ENCODE data around the gene MEN1. TPM values are rescaled to one million over a fixed set of nuclear protein-coding genes. Genes with fewer than 3 reads are reported as not detected.
A peak's percentile ranks its signal among the peaks of the same experiment; 100 is the strongest.

MEN1 gene
- total and polyA plus RNA-seq, 7 experiments from 2014 or later: 25.7 to 54.9 (median 38.0) TPM

DNA sequence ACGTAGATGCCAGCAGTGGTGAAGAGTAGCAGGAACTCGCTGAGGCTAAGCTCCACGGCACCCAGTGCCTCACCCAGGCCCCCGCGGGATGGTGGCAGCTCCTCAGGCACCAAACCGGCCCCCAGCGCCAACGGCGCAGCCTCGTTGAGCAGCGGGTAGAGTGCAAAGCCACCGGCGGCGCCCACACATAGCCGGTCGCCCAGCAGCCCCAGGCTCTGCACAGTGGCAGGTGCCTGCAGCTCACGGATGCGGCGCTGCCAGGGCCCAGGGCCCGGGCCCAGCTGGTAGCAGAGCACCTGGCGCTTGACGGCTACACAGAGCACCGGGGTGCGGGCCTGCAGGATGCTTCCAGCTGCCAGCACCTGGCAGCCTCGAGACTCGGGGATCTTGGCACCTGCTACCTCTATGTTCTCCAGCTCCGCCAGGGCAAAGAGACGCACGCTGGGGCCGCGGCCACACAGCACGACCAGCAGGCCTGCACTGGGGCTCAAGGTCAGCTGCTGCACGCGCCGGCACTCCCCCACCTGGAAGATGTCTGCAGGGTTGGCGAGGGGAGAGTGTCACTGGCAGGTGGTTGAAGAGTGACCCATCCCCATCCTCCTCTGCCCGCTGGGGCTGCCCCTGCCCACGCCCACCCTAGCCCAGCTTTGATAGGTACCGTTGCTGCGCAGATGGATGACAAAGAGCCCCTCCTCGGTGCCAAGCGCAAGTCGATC lies 19.3 kb upstream of the MEN1 start:
- Mint-ChIP-seq H3K27ac (no peak overlapping the region), H3K9me3 (no peaks in the 10 kb centered on the region), H3K4me1 (no peaks in the 10 kb centered on the region), H3K4me3 (no peak overlapping the region), H3K36me3 (peaks cover 0 to 26% (median 4%) of the 10 kb centered on the region in 5 donors), H3K27me3 (no peaks in the 10 kb centered on the region)
- ChIA-PET CTCF (interaction anchor here (1.0 kb wide), 1 partner anchor 17 kb away, joined by 3 read pairs; no protein-coding TSS in a partner anchor), POLR2A (interaction anchor here (0.6 kb wide), 1 partner anchor 306 kb away, joined by 4 read pairs; no protein-coding TSS in a partner anchor)
- H3K27me3 ChIP-seq (ENCODE audit: control insufficient read depth in 2 of 2, insufficient read depth in 2 of 2, low read length in 2 of 2): no peaks in the 10 kb centered on the region
- peaks cover 0 to 82% (median 0%) of the 10 kb centered on the region in 3 experiments for H3K36me3 ChIP-seq (ENCODE audit: control insufficient read depth in 2 of 3, insufficient read depth in 3 of 3, low read length in 3 of 3)
- intact Hi-C loops (cut with micrococcal nuclease): no loop called here
- no peaks in the 10 kb centered on the region for H3K4me1 ChIP-seq (ENCODE audit: control insufficient read depth in 2 of 2, insufficient read depth in 2 of 2, low read length in 2 of 2)
- no peak overlapping the region for H3K4me3 ChIP-seq (ENCODE audit: low read length)
- H3K27ac ChIP-seq (ENCODE audit: low read depth, low read length): no peak overlapping the region
- no peaks in the 10 kb centered on the region for H3K9me3 ChIP-seq (ENCODE audit: control insufficient read depth in 2 of 3, low read length in 3 of 3)
- no peak for ATAC-seq
- peak in 1 of 9 donors; percentile 4 for DNase-seq

DNA sequence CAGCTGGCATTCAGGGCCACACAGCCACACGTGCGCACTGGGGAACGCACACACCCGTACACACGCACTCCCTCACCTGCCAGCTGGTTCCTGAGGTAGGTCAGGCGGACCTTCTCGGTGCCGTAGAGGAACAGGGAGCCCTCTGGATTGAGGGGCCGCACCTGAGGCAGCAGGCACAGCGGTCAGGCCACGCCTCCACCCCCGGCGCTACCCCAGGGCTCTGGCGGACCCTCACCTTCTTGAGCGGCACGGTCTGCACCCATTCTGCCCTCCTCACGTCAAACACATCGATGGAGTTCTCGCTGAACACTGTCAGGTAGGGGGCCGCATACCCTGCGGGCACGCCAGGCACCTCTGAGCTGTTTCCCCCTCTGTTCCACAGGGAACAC lies 17.1 kb upstream of the MEN1 start:
- Histone ChIP-seq H3K27ac (ENCODE audit: low read depth, low read length) (no peak overlapping the region), H3K4me1 (ENCODE audit: control insufficient read depth in 2 of 2, insufficient read depth in 2 of 2, low read length in 2 of 2) (no peaks in the 10 kb centered on the region), H3K4me3 (ENCODE audit: low read length) (no peak overlapping the region), H3K36me3 (ENCODE audit: control insufficient read depth in 2 of 3, insufficient read depth in 3 of 3, low read length in 3 of 3) (peaks cover 0 to 59% (median 0%) of the 10 kb centered on the region in 3 experiments), H3K27me3 (ENCODE audit: control insufficient read depth in 2 of 2, insufficient read depth in 2 of 2, low read length in 2 of 2) (no peaks in the 10 kb centered on the region), H3K9me3 (ENCODE audit: control insufficient read depth in 2 of 3, low read length in 3 of 3) (no peaks in the 10 kb centered on the region)
- Mint-ChIP-seq H3K4me1 (no peaks in the 10 kb centered on the region), H3K27ac (no peak overlapping the region), H3K27me3 (no peaks in the 10 kb centered on the region), H3K4me3 (no peak overlapping the region), H3K36me3 (peaks cover 0 to 26% (median 4%) of the 10 kb centered on the region in 5 donors), H3K9me3 (no peaks in the 10 kb centered on the region)
- ChIA-PET POLR2A (no interaction called here), CTCF (interaction anchor here (0.6 kb wide), 1 partner anchor 16 kb away, joined by 5 read pairs; no protein-coding TSS in a partner anchor)
- intact Hi-C loops (cut with micrococcal nuclease): no loop called here
- DNase-seq: no peak
- ATAC-seq: no peak

DNA sequence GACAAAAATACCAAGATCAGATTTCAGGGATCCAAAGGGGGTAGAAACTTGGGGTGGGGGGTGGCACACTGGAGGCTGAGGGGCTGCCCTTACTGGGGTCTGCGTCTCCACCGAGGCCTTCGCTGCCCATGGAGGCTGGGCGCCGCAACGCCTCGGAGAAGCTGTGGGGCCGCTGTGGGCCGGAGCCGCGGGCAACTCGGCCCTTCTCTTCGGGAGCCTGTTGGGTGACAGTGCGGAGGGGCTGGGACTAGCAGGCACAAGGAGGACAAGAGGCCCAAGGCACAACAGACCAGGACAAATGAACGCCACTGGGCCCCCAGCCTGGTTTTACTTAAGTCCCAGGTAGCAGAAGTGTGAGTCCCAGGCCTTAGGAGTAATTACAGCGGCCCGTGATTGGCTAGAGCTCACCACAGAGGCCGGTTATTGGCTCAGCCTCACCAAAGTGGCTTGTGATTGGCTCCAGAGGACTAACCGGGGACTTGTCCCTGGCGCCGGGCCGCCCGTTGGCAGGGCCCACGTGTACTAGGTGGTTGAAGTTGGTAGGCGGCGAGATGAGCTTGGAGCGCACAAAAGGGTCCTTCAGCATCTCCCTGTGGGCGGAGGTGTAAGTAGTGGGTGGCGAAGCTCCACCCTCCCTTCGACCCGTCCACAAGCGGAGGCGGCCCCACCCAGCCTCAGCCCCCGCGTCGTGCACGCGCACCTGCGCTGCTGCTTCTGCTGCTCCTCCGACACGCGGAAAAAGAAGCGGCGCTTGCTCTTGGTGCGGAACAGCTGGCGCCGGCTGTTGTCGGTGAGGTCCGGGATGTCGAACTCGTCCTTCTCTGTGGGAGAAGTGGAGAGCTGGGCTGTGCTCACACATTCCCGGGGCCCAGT lies 16.5 kb upstream of the MEN1 start:
- H3K36me3 Mint-ChIP-seq: peaks cover 0 to 23% (median 4%) of the 10 kb centered on the region in 5 donors

DNA sequence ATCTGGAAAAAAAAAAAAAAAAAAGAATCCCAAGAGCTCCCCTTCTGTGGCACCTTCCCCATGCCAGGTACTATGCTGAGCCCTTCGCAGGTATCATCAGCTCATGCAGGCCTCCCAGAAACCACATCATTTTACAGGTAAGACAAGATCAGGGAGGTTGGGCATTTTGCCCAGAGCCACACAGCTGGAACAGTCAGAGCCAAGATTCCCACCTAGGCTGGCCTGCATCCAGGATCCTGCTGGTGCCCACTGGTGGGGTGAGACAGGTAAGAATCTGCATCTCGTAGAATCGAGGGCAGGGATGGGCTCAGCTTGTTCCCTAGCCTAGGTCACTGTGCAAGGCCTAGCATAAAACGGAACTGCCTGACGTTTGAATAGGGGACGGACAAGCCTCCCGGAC lies 15.7 kb upstream of the MEN1 start:
- intact Hi-C loops (cut with micrococcal nuclease): no loop called here
- peaks cover 0 to 46% (median 0%) of the 10 kb centered on the region in 3 experiments for H3K36me3 ChIP-seq (ENCODE audit: control insufficient read depth in 2 of 3, insufficient read depth in 3 of 3, low read length in 3 of 3)
- no peak overlapping the region for H3K27ac ChIP-seq (ENCODE audit: low read depth, low read length)
- H3K4me3 ChIP-seq (ENCODE audit: low read length): no peak overlapping the region
- no peak for ATAC-seq
- Mint-ChIP-seq H3K36me3 (peaks cover 0 to 21% (median 4%) of the 10 kb centered on the region in 5 donors), H3K4me3 (no peak overlapping the region), H3K4me1 (no peaks in the 10 kb centered on the region), H3K27ac (no peak overlapping the region), H3K9me3 (no peaks in the 10 kb centered on the region), H3K27me3 (no peaks in the 10 kb centered on the region)
- DNase-seq: no peak
- no peaks in the 10 kb centered on the region for H3K9me3 ChIP-seq (ENCODE audit: control insufficient read depth in 2 of 3, low read length in 3 of 3)
- POLR2A ChIA-PET: interaction anchor here (1.1 kb wide), 1 partner anchor 47 kb away, joined by 3 read pairs; the partner anchor contains the start of gene SF1
- no peaks in the 10 kb centered on the region for H3K4me1 ChIP-seq (ENCODE audit: control insufficient read depth in 2 of 2, insufficient read depth in 2 of 2, low read length in 2 of 2)
- no peaks in the 10 kb centered on the region for H3K27me3 ChIP-seq (ENCODE audit: control insufficient read depth in 2 of 2, insufficient read depth in 2 of 2, low read length in 2 of 2)
- CTCF ChIA-PET: interaction anchor here (0.7 kb wide), 1 partner anchor 826 kb away, joined by 3 read pairs; no protein-coding TSS in a partner anchor

More for the DNA sequence above, 16.5 kb upstream of the MEN1 start:
- DNase-seq: peak in 1 of 9 donors; percentile 5
- Mint-ChIP-seq H3K4me3 (no peak overlapping the region), H3K9me3 (no peaks in the 10 kb centered on the region), H3K27ac (no peak overlapping the region), H3K27me3 (no peaks in the 10 kb centered on the region), H3K4me1 (no peaks in the 10 kb centered on the region)
- ChIA-PET CTCF (interaction anchor here (0.6 to 0.8 kb wide), 2 partner anchors 15 to 72 kb away, joined by 3 to 5 read pairs; no protein-coding TSS in a partner anchor), POLR2A (interaction anchor here (1.1 kb wide), 1 partner anchor 48 kb away, joined by 3 read pairs; the partner anchor contains the start of gene SF1)
- ATAC-seq: no peak
- peaks cover 0 to 53% (median 0%) of the 10 kb centered on the region in 3 experiments for H3K36me3 ChIP-seq (ENCODE audit: control insufficient read depth in 2 of 3, insufficient read depth in 3 of 3, low read length in 3 of 3)
- H3K4me1 ChIP-seq (ENCODE audit: control insufficient read depth in 2 of 2, insufficient read depth in 2 of 2, low read length in 2 of 2): no peaks in the 10 kb centered on the region
- no peaks in the 10 kb centered on the region for H3K27me3 ChIP-seq (ENCODE audit: control insufficient read depth in 2 of 2, insufficient read depth in 2 of 2, low read length in 2 of 2)
- H3K9me3 ChIP-seq (ENCODE audit: control insufficient read depth in 2 of 3, low read length in 3 of 3): no peaks in the 10 kb centered on the region
- no peak overlapping the region for H3K4me3 ChIP-seq (ENCODE audit: low read length)
- no peak overlapping the region for H3K27ac ChIP-seq (ENCODE audit: low read depth, low read length)
- intact Hi-C loops (cut with micrococcal nuclease): no loop called here

DNA sequence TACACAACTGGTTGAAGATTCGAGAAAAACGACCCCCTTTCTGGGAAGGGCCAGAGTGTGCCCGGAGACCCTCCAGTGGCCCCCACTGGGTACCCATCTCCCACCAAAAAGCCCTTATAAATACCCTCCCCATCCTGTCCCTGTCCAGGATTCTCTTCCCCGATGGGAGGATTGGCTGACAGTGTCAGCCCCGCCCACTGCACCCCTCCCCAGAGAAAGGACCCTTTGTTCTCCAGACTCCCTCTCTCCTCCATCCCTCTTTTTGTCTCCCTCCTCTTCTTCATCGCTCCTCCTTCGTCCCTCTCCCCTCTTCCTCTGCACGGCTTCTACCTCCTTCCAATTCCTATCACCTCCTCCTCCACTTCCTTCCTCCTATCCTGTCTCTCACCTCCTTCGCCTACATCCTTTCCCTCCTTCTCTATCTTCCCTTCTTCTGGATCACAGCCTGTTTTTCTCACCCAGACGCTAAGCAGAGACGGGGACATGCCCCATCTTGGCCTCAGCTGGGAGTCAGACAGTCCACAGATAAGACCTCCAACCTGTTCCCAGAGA lies 13.3 kb upstream of the MEN1 start:
- intact Hi-C loops (cut with micrococcal nuclease): no loop called here
- Histone ChIP-seq H3K4me3 (ENCODE audit: low read length) (no peak overlapping the region), H3K27ac (ENCODE audit: low read depth, low read length) (no peak overlapping the region), H3K9me3 (ENCODE audit: control insufficient read depth in 2 of 3, low read length in 3 of 3) (no peaks in the 10 kb centered on the region), H3K36me3 (ENCODE audit: control insufficient read depth in 2 of 3, insufficient read depth in 3 of 3, low read length in 3 of 3) (peaks cover 0 to 30% (median 0%) of the 10 kb centered on the region in 3 experiments), H3K4me1 (ENCODE audit: control insufficient read depth in 2 of 2, insufficient read depth in 2 of 2, low read length in 2 of 2) (no peaks in the 10 kb centered on the region), H3K27me3 (ENCODE audit: control insufficient read depth in 2 of 2, insufficient read depth in 2 of 2, low read length in 2 of 2) (no peaks in the 10 kb centered on the region)
- ATAC-seq: no peak
- Mint-ChIP-seq H3K4me1 (peaks cover 0 to 1% (median 0%) of the 10 kb centered on the region in 7 donors), H3K4me3 (no peak overlapping the region), H3K27me3 (no peaks in the 10 kb centered on the region), H3K36me3 (peaks cover 0 to 21% (median 4%) of the 10 kb centered on the region in 5 donors), H3K9me3 (no peaks in the 10 kb centered on the region), H3K27ac (no peak overlapping the region)
- no peak for DNase-seq
- ChIA-PET POLR2A (no interaction called here), CTCF (no interaction called here)

DNA sequence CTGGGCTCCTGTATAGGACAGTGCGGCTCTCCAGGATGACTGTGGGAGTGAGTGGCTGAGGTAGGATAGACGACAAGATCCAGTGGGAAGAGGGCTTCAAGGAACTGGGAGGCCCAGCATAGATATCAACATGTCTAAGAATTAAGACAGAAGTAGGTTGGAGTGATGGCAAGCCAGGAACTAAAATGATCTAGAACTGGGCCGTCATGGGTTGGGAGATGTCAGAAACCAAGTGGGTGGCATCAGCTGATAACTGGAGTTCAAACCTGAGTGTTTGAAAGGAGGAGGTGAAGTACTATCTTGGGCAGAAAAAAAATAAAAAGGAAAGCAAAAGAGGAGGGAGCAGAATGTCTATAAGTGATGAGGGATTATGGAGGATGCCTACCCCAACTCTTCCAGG lies 7.1 kb upstream of the MEN1 start:
- DNase-seq (no peak), ATAC-seq (no peak)
- H3K4me3 ChIP-seq (ENCODE audit: low read length): no peak overlapping the region
- Mint-ChIP-seq H3K36me3 (no peaks in the 10 kb centered on the region), H3K27me3 (peaks cover 0 to under 1% (median 0%) of the 10 kb centered on the region in 5 donors), H3K4me1 (peaks cover 0 to 1% (median 0%) of the 10 kb centered on the region in 7 donors), H3K27ac (no peak overlapping the region), H3K4me3 (no peak overlapping the region), H3K9me3 (no peaks in the 10 kb centered on the region)
- no peaks in the 10 kb centered on the region for H3K4me1 ChIP-seq (ENCODE audit: control insufficient read depth in 2 of 2, insufficient read depth in 2 of 2, low read length in 2 of 2)
- intact Hi-C loops (cut with micrococcal nuclease): no loop called here
- no peak overlapping the region for H3K27ac ChIP-seq (ENCODE audit: low read depth, low read length)
- H3K27me3 ChIP-seq (ENCODE audit: control insufficient read depth in 2 of 2, insufficient read depth in 2 of 2, low read length in 2 of 2): no peaks in the 10 kb centered on the region
- CTCF ChIA-PET: no interaction called here
- POLR2A ChIA-PET: interaction anchor here (0.5 to 1.1 kb wide), 2 partner anchors 10 to 107 kb away, joined by 3 read pairs; partner anchors contain the start of gene PPP2R5B
- H3K36me3 ChIP-seq (ENCODE audit: control insufficient read depth in 2 of 3, insufficient read depth in 3 of 3, low read length in 3 of 3): no peaks in the 10 kb centered on the region
- H3K9me3 ChIP-seq (ENCODE audit: control insufficient read depth in 2 of 3, low read length in 3 of 3): no peaks in the 10 kb centered on the region
